HepG2 (cell line): ENCODE data around the gene AURKA. TPM values are rescaled to one million over a fixed set of nuclear protein-coding genes. Genes with fewer than 3 reads are reported as not detected.

Source experiments
- ARID2 ChIP-seq: sonication (generic); formaldehyde crosslinking; IDR thresholded peaks from 2 replicates; pipeline ENCODE4 v1.8.1; 2022; ENCODE audit warnings: mild to moderate bottlenecking, missing genetic modification reagents, borderline replicate concordance
- ATF7-NPFF ChIP-seq: sonication (generic); formaldehyde crosslinking; IDR thresholded peaks from 2 replicates; pipeline ENCODE4 v1.8.1; 2023; ENCODE audit warnings: mild to moderate bottlenecking, low read depth, missing genetic modification reagents, moderate library complexity
- CBX2 ChIP-seq, 2 experiments: fragments of 200-600 bp in 1 of 2; sonication (generic); formaldehyde crosslinking in 1 of 2; IDR thresholded peaks; 2 replicates each; pipeline versions ENCODE4 v1.7.0 to v1.8.1; 2018 to 2022; ENCODE audit warnings: low read depth in 2 of 2, low read length in 1 of 2, mild to moderate bottlenecking in 1 of 2, missing genetic modification reagents in 1 of 2
- CENPX ChIP-seq: sonication (generic); formaldehyde crosslinking; IDR thresholded peaks from 2 replicates; pipeline ENCODE4 v1.9.0; 2021; ENCODE audit warnings: mild to moderate bottlenecking, missing genetic modification reagents, moderate library complexity
- CREB1 ChIP-seq, 2 experiments: fragments of 450-650 bp in 1 of 2; IDR thresholded peaks; 2 replicates each; pipeline ENCODE4 v1.6.1; 2016 to 2017; ENCODE audit warnings: control low read depth in 1 of 2, mild to moderate bottlenecking in 1 of 2, missing compliant biosample characterization in 1 of 2, missing genetic modification characterization in 1 of 2
- CREB3 ChIP-seq: sonication (generic); formaldehyde crosslinking; IDR thresholded peaks from 2 replicates; pipeline ENCODE4 v1.5.0; 2020; ENCODE audit warnings: missing genetic modification reagents
- HBP1 ChIP-seq: IDR thresholded peaks from 2 replicates; pipeline ENCODE4 v1.6.1; 2016; ENCODE audit warnings: low read depth, control low read depth
- IKZF4 ChIP-seq: sonication (generic); formaldehyde crosslinking; IDR thresholded peaks from 2 replicates; pipeline ENCODE4 v1.5.1; 2020; ENCODE audit warnings: borderline replicate concordance, mild to moderate bottlenecking, low read depth, missing genetic modification reagents; ENCODE audit errors: not compliant biosample characterization
- PHB2 ChIP-seq: fragments of 450-650 bp; IDR thresholded peaks from 2 replicates; pipeline ENCODE4 v1.6.1; 2018; ENCODE audit not compliant: partially characterized antibody
- RFX1 ChIP-seq: fragments of 450-650 bp; IDR thresholded peaks from 2 replicates; pipeline ENCODE4 v1.6.1; 2017
- SP140L ChIP-seq: sonication (generic); formaldehyde crosslinking; IDR thresholded peaks from 2 replicates; pipeline ENCODE4 v1.4.0; 2020; ENCODE audit warnings: missing genetic modification reagents, borderline replicate concordance
- THAP11 ChIP-seq: IDR thresholded peaks from 2 replicates; pipeline ENCODE4 v1.6.1; 2016; ENCODE audit warnings: missing biosample characterization, missing genetic modification reagents
- ZBTB39 ChIP-seq: sonication (generic); formaldehyde crosslinking; IDR thresholded peaks from 2 replicates; pipeline ENCODE4 v1.5.0; 2020; ENCODE audit warnings: missing genetic modification reagents
- ZBTB42 ChIP-seq: sonication (generic); formaldehyde crosslinking; IDR thresholded peaks from 2 replicates; pipeline ENCODE4 v1.5.0; 2020; ENCODE audit warnings: mild to moderate bottlenecking, missing genetic modification reagents
- ZGPAT ChIP-seq: IDR thresholded peaks from 2 replicates; pipeline ENCODE4 v1.6.1; 2016; ENCODE audit warnings: mild to moderate bottlenecking
- ZNF572 ChIP-seq: sonication (generic); formaldehyde crosslinking; IDR thresholded peaks from 2 replicates; pipeline ENCODE4 v1.5.1; 2020; ENCODE audit warnings: mild to moderate bottlenecking, missing genetic modification reagents
- ZNF609 ChIP-seq: sonication (generic); formaldehyde crosslinking; IDR thresholded peaks from 2 replicates; pipeline ENCODE4 v1.4.0; 2020; ENCODE audit warnings: mild to moderate bottlenecking, missing genetic modification reagents, borderline replicate concordance
- ZNF672 ChIP-seq: sonication (generic); formaldehyde crosslinking; IDR thresholded peaks from 2 replicates; pipeline ENCODE4 v1.8.1; 2022; ENCODE audit warnings: missing genetic modification reagents
- polyA plus RNA-seq, 8 experiments: library from polyadenylated mRNA; depleted of rRNA in 3 of 8; stranded (reverse) in 7 of 8; unstranded in 1 of 8; fragments of >200 nt; fragmentation: Illumina TruSeq in 4 of 8; extraction: Trizol in 4 of 8; gene quantifications; 2 replicates each; pipeline versions ENCODE4 v1.2.1 to v1.2.3, GENCODE V29; 2011 to 2016; ENCODE audit warnings: low read depth in 4 of 8, missing spikeins in 1 of 8, mixed read lengths in 1 of 8; ENCODE audit not compliant: insufficient read depth in 1 of 8
- total RNA-seq, 5 experiments: library from RNA; depleted of rRNA; stranded (reverse); fragments of >200 nt; fragmentation: Illumina TruSeq; extraction: Trizol; gene quantifications; 2 replicates each; pipeline ENCODE4 v1.2.3, GENCODE V29; 2016; ENCODE audit warnings: low read depth in 1 of 5

The AURKA gene
- total and polyA plus RNA-seq, 2 of the 13 experiments (the other 11 are each of a cell fraction or from before 2014, with no cell fraction given) = 96.4 to 224 TPM

GRCh38 chr20:56328861-56329260 is 63.2 kb downstream of the AURKA start (continued):
- no peak for TF ChIP-seq CBX2 (IDR thresholded peaks at IDR 0.05; ENCODE audit: low read depth, low read length)
- no peak for TF ChIP-seq CBX2 (CRISPR knock-in tag; IDR thresholded peaks at IDR 0.05; ENCODE audit: low read depth)
- TF ChIP-seq IKZF4 (CRISPR knock-in tag) = no peak
- no peak for TF ChIP-seq ZNF572 (CRISPR knock-in tag)
- TF ChIP-seq THAP11 (CRISPR knock-in tag) = no peak
- TF ChIP-seq ZNF609 (CRISPR knock-in tag) = no peak
- no peak for TF ChIP-seq ZGPAT (CRISPR knock-in tag)
- no peak for TF ChIP-seq CREB3 (CRISPR knock-in tag)
- TF ChIP-seq ZBTB42 (CRISPR knock-in tag) = no peak
- no peak for TF ChIP-seq ATF7-NPFF (CRISPR knock-in tag)
- no peak for TF ChIP-seq ZNF672 (CRISPR knock-in tag)
- TF ChIP-seq SP140L (CRISPR knock-in tag) = no peak
- no peak for TF ChIP-seq CREB1 (IDR thresholded peaks at IDR 0.05)
- no peak for TF ChIP-seq CREB1 (CRISPR knock-in tag; IDR thresholded peaks at IDR 0.05)
- TF ChIP-seq PHB2 = no peak
- no peak for TF ChIP-seq ARID2 (CRISPR knock-in tag)
- TF ChIP-seq HBP1 (CRISPR knock-in tag) = no peak
- TF ChIP-seq RFX1 = no peak
- TF ChIP-seq CENPX (CRISPR knock-in tag) = no peak
- TF ChIP-seq ZBTB39 (CRISPR knock-in tag) = no peak
